H54 (cell line): ENCODE results near the gene HMGCL.
A peak's percentile ranks its signal among the peaks of the same experiment; 100 is the strongest.
"Not testable (repeated sequence)": the region's sequence is repeated elsewhere in the genome, so short reads cannot be mapped to it uniquely, and the experiment has no call there.

Experiments used
- DNase-seq: peaks from one replicate; pipeline ENCODE4 v3.0.0; 2011; ENCODE audit warnings: low spot score, mixed read lengths; ENCODE audit not compliant: insufficient read length
- FAIRE-seq: peaks from 3 replicates; lab custom pipeline; 2011; peaks lifted over from hg19 to GRCh38; lab: Jason Lieb, UNC
- POLR2A ChIP-seq: IDR thresholded peaks from 2 replicates; pipeline ENCODE4 v1.6.1; 2011; ENCODE audit warnings: low read depth, mild to moderate bottlenecking, low read length

Gene HMGCL

GRCh38 chr1:23810818-23811540, 14.2 kb downstream of the HMGCL start:
- FAIRE-seq (no peak), DNase-seq (no peak)
- TF ChIP-seq POLR2A = no peak

- TF ChIP-seq POLR2A = no peak
- FAIRE-seq = no peak
Observed at GRCh38 chr1:23809751-23810171, 15.5 kb downstream of the HMGCL start.

GRCh38 chr1:23807453-23807852, 17.8 kb downstream of the HMGCL start:
- DNase-seq = no peak
- no peak for TF ChIP-seq POLR2A
- no peak for FAIRE-seq

More at GRCh38 chr1:23809751-23810171, 15.5 kb downstream of the HMGCL start:
- DNase-seq = no peak

- FAIRE-seq (no peak), DNase-seq (no peak)
- no peak for TF ChIP-seq POLR2A
Observed at GRCh38 chr1:23806280-23806679, 18.9 kb downstream of the HMGCL start.

GRCh38 chr1:23805025-23805424, 20.2 kb downstream of the HMGCL start:
- TF ChIP-seq POLR2A = no peak
- DNase-seq = no peak
- FAIRE-seq = no peak

GRCh38 chr1:23804183-23804835, 20.9 kb downstream of the HMGCL start:
- FAIRE-seq (no peak), DNase-seq (no peak)
- TF ChIP-seq POLR2A = no peak

- FAIRE-seq = no peak
- TF ChIP-seq POLR2A = no peak
- DNase-seq = no peak
Observed at GRCh38 chr1:23803674-23804073, 21.6 kb downstream of the HMGCL start.

- FAIRE-seq = not testable (repeated sequence)
Observed at GRCh38 chr1:23802809-23803342, 22.4 kb downstream of the HMGCL start.

GRCh38 chr1:23801876-23802275, 23.4 kb downstream of the HMGCL start:
- FAIRE-seq (no peak), DNase-seq (no peak)
- no peak for TF ChIP-seq POLR2A

More at GRCh38 chr1:23802809-23803342, 22.4 kb downstream of the HMGCL start:
- not testable (repeated sequence) for DNase-seq

GRCh38 chr1:23801338-23801748, 23.9 kb downstream of the HMGCL start:
- DNase-seq (no peak), FAIRE-seq (no peak)
- TF ChIP-seq POLR2A = no peak

GRCh38 chr1:23800400-23801337, 24.6 kb downstream of the HMGCL start, which contains the start of gene GALE:
Gene GALE, minus strand, starts transcription at chr1:23800754. Its CDS starts 1,747 bp downstream, at chr1:23799007.
- DNase-seq (peak; percentile 83), FAIRE-seq (peak; percentile 11)
- peak; percentile 59; the same call in 1 of the 2 replicates for TF ChIP-seq POLR2A

- peak; percentile 81 for DNase-seq
- peak; percentile 72 for FAIRE-seq
- peak; percentile 61 for TF ChIP-seq POLR2A
Observed at GRCh38 chr1:23799570-23800399, 25.4 kb downstream of the HMGCL start.

- DNase-seq (no peak), FAIRE-seq (no peak)
- no peak for TF ChIP-seq POLR2A
Observed at GRCh38 chr1:23799255-23799569, 26.0 kb downstream of the HMGCL start.
